GM12873 (cell line): ENCODE data around the gene ZIM2.

Experiments
- TF ChIP-seq, protein P1 (sequence below): IDR thresholded peaks from 2 replicates; pipeline ENCODE4 v1.5.1; 2012; ENCODE audit warnings: low read depth, mild to moderate bottlenecking, moderate library complexity, low read length, control low read depth; ENCODE audit not compliant: insufficient read depth; ENCODE audit errors: missing control alignments

Gene ZIM2

DNA sequence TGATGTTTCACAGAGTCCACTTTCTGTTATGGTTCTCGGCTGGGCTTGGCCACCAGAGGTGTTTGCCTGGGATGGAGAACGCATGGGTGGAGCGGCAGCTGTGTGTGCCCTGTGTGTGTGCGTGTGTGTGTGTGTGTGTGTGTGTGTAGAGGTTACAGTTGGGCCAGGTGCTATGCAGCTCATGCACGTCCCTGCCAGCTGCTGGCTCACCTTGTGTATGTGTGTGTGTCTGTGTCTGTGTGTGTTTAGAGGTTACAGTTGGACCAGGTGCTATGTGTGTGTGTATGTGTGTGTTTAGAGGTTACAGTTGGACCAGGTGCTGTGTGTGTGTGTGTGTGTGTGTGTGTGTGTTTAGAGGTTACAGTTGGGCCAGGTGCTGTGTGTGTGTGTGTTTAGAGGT is 33.0 kb upstream of the ZIM2 start:
- TF ChIP-seq, protein P1, sequence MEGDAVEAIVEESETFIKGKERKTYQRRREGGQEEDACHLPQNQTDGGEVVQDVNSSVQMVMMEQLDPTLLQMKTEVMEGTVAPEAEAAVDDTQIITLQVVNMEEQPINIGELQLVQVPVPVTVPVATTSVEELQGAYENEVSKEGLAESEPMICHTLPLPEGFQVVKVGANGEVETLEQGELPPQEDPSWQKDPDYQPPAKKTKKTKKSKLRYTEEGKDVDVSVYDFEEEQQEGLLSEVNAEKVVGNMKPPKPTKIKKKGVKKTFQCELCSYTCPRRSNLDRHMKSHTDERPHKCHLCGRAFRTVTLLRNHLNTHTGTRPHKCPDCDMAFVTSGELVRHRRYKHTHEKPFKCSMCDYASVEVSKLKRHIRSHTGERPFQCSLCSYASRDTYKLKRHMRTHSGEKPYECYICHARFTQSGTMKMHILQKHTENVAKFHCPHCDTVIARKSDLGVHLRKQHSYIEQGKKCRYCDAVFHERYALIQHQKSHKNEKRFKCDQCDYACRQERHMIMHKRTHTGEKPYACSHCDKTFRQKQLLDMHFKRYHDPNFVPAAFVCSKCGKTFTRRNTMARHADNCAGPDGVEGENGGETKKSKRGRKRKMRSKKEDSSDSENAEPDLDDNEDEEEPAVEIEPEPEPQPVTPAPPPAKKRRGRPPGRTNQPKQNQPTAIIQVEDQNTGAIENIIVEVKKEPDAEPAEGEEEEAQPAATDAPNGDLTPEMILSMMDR: no peak

DNA sequence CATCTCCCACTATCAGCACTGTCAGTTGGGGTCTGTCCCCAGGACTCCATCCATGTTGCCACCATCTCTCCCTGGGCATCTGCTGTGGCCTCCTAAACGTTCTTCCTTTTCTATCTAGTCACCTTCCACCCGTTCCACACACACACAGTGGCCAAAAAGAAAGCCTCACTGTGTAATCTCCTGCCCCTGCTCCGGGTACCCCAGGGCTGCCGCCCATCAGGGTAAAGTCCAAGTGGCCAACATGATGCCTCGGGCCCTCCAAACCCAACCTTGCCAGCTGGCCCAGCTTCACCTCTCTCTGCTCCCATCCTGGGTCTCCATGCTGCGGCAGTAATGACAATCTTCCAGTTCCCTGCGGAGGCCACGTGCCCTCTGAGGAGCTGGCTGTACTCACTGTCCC is 29.4 kb upstream of the ZIM2 start:
- TF ChIP-seq, protein P1: no peak

DNA sequence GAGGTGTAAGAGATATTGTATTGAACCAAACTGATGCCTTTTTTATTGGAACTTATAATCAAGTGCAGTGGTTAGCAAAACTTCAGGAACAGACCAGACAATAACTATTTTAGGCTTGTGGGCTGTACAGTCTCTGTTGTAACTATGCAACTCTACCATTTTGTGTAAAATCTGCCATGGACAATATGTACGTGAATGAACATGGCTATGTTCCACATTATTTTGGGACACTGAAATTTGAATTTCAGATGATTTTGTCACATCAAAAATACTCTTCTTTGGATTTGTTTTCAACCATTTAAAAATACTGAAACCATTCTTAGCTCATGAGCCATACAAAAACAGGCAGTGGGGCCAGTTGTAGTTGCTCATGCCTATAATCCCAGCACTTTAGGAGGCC is 27.9 kb upstream of the ZIM2 start:
- TF ChIP-seq, protein P1: no peak

DNA sequence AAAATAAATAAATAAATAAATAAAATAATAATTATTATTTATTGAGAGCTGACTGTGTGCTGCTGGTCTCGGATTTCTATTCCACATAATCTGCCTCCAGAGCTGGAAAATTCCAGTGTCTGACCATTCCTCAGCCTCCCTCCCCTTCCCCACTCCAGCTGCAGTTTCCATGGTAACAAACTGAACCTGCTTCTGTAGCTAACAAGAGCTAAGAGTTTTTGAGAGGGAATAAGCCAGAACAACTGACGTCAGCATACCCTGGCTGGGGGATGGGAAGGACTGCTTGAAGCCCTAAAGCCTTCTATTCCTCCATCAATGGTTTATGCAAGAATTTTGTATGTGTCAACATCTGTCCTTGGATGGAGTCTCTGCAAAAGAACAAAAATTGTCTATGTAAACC is 26.0 kb upstream of the ZIM2 start:
- TF ChIP-seq, protein P1: no peak

DNA sequence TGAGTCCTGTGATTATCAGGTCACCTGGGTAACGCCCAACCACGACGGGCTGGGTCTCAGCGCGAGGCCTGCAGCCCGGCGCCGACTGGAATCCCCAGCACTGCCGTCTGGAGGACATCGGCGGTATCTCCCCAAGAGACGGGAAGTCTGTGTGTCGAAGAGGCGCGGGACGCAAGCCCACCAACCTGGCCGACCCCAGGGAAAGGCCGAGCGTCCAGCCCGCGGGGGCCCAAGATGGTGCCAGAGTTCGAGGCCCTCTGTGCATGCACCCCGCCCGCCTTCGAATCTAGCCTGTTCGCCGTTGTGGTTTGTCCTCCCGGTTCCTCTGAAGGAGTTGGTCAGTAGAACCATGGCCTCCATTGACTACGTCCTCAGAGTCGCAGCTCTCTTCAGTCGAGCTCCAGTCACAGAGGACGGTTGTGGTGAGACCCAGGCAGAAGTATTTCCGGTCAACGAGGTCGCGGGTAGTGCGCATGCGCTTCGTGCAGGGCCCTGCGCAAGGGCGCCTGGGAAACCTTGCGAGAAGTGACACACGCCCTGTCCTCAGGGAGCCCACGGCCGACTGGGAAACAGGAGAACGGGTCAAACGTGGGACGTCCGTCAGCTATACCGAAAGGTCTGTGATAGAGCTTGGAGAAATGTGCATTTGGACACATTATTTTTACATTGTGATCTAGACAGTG is 24.1 kb upstream of the ZIM2 start:
- TF ChIP-seq, protein P1: no peak

DNA sequence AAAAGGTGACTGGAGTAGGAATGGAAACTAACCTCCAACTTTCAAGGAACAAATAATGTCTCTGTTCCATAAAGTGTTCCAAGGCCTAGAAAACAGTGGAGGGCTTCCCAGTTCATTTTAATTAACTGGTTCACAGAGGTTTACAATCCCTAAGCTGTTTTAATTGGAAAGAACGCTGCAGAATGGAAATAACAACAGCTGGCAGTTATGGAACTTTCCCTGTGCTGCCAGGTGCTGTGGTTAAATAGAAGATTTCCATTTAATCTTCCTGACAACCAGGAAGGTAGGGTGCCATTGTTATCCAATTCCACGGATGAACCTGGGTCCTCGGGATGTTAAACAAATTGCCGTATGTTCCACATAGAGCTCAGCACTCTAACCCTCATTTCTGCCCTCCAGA is 22.2 kb upstream of the ZIM2 start:
- TF ChIP-seq, protein P1: no peak

DNA sequence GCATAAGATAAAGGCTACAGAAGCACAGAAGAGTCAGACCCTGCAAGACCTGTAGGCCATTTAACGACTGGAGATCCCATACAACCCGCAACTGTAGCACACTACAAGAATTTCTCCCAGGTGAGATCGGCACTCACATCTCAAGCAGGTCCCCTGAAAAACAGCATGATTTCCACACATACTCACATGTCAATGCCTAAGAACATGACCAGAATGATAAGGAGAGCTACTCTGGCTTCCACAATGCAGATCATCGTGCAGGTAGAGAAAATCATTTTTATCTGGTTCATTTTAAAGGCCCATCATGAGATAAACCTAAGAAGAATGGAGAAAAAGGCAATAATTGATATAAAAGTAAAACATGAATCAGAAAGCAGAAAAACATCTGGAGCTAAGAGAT is 17.5 kb upstream of the ZIM2 start:
- TF ChIP-seq, protein P1: no peak
